Erythroblast (primary cell): ENCODE results near the gene MORN2.

Source experiments
- GATA1 ChIP-seq: IDR thresholded peaks from 2 replicates; pipeline ENCODE4 v1.6.1; 2011; ENCODE audit warnings: low read depth, mild to moderate bottlenecking, control low read depth, low read length, moderate library complexity
- POLR2A ChIP-seq: IDR thresholded peaks from 2 replicates; pipeline ENCODE4 v1.6.1; 2011; ENCODE audit warnings: mild to moderate bottlenecking, low read length

DNA sequence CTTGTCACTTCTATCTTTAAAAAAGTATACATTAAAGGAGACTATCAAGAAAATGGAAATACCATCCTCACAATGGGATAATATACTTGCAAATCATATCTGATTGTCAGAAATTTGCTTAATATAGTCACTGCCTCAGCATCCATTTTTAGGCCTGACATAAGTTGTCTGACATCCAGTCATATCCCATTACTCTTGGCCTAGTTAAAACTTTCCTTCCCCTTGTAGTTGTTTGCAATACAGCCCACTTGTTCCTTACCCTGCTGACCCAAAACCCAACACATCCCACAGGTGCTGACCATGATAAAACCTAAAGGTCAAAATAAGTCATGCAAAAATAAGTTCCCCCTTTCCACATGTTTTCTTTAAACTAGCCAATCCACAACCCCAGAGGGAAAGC, 10.3 kb downstream of the MORN2 start:
- TF ChIP-seq POLR2A (no peak), GATA1 (no peak)
